CD14-positive monocyte (primary cell): ENCODE results near the gene PLCH1. TPM values are rescaled to one million over a fixed set of nuclear protein-coding genes. Genes with fewer than 3 reads are reported as not detected.

ENCODE experiments used
- DNase-seq, 3 donors: peaks; one replicate each; pipeline ENCODE4 v3.0.0-alpha.2; 2011 to 2022
- H2AFZ ChIP-seq: 2 replicates; pipeline ENCODE4 v1.6.0; 2012; ENCODE audit warnings: mild to moderate bottlenecking, low read depth, low read length, inconsistent platforms; ENCODE audit not compliant: insufficient read depth, poor library complexity, severe bottlenecking
- H3K27ac ChIP-seq, 2 donors: 1 replicate in 1 of 2; 2 replicates in 1 of 2; pipeline ENCODE4 v1.5.1; 2012 to 2013; ENCODE audit warnings: low read length in 2 of 2, control low read depth in 1 of 2, inconsistent platforms in 1 of 2, low read depth in 1 of 2, mild to moderate bottlenecking in 1 of 2
- H3K27me3 ChIP-seq, 2 donors: one replicate each; pipeline versions ENCODE4 v1.6.0 to v1.6.1; 2011 to 2013; ENCODE audit warnings: low read length in 2 of 2; ENCODE audit not compliant: control insufficient read depth in 2 of 2, insufficient read depth in 2 of 2
- H3K36me3 ChIP-seq, 2 donors: replicated peaks in 1 of 2; 1 replicate in 1 of 2; 2 replicates in 1 of 2; pipeline versions ENCODE4 v1.5.1 to v1.6.1; 2012 to 2013; ENCODE audit warnings: low read length in 2 of 2, control low read depth in 1 of 2, inconsistent platforms in 1 of 2, mild to moderate bottlenecking in 1 of 2; ENCODE audit not compliant: insufficient read depth in 2 of 2, control insufficient read depth in 1 of 2
- H3K4me1 ChIP-seq, 2 donors: 1 replicate in 1 of 2; 2 replicates in 1 of 2; pipeline versions ENCODE4 v1.5.1 to v1.6.1; 2012 to 2013; ENCODE audit warnings: low read length in 2 of 2, control low read depth in 1 of 2, inconsistent platforms in 1 of 2, mild to moderate bottlenecking in 1 of 2, moderate library complexity in 1 of 2; ENCODE audit not compliant: insufficient read depth in 2 of 2, control insufficient read depth in 1 of 2
- H3K4me2 ChIP-seq: replicated peaks from 2 replicates; pipeline ENCODE3; 2012; ENCODE audit warnings: low read length, moderate library complexity, mild to moderate bottlenecking; ENCODE audit not compliant: poor library complexity, severe bottlenecking; ENCODE audit errors: extremely low read depth
- H3K4me3 ChIP-seq, 3 experiments: fragments of 200-600 bp in 1 of 3; sonication (generic) in 1 of 3; replicated peaks in 1 of 3; 1 replicate in 2 of 3; 2 replicates in 1 of 3; pipeline ENCODE4 v1.5.1; 2011 to 2013; ENCODE audit warnings: low read length in 3 of 3, mild to moderate bottlenecking in 3 of 3, control low read depth in 2 of 3, low read depth in 2 of 3, inconsistent platforms in 1 of 3, moderate library complexity in 1 of 3
- H3K79me2 ChIP-seq: 2 replicates; pipeline ENCODE4 v1.6.0; 2012; ENCODE audit warnings: mild to moderate bottlenecking, control low read depth, inconsistent platforms, low read length, moderate library complexity; ENCODE audit not compliant: insufficient read depth
- H3K9ac ChIP-seq: 2 replicates; pipeline ENCODE4 v1.6.0; 2017; ENCODE audit warnings: low read length, mild to moderate bottlenecking; ENCODE audit not compliant: insufficient read depth, poor library complexity, severe bottlenecking
- H3K9me3 ChIP-seq, 2 donors: replicated peaks in 1 of 2; 1 replicate in 1 of 2; 2 replicates in 1 of 2; pipeline versions ENCODE4 v1.5.1 to v1.6.1; 2012 to 2013; ENCODE audit warnings: low read length in 2 of 2, control low read depth in 1 of 2; ENCODE audit not compliant: control insufficient read depth in 1 of 2, insufficient read depth in 1 of 2
- H4K20me1 ChIP-seq: 2 replicates; pipeline ENCODE4 v1.6.0; 2012; ENCODE audit warnings: mild to moderate bottlenecking, low read length, control low read depth, moderate library complexity; ENCODE audit not compliant: insufficient read depth
- H3K27ac Mint-ChIP-seq, 7 donors: one replicate each; pipeline ENCODE4 v1.8.0; 2020; ENCODE audit warnings: mild to moderate bottlenecking in 7 of 7, mixed read lengths in 7 of 7, moderate library complexity in 6 of 7, inconsistent platforms in 2 of 7
- H3K27me3 Mint-ChIP-seq, 3 donors: one replicate each; pipeline ENCODE4 v1.8.0; 2021 to 2022; ENCODE audit warnings: low read depth in 3 of 3, mild to moderate bottlenecking in 3 of 3, mixed read lengths in 3 of 3, moderate library complexity in 3 of 3, inconsistent platforms in 1 of 3
- H3K36me3 Mint-ChIP-seq, 2 donors: one replicate each; pipeline ENCODE4 v1.8.0; 2020; ENCODE audit warnings: mixed read lengths in 2 of 2, inconsistent platforms in 1 of 2, mild to moderate bottlenecking in 1 of 2
- H3K4me1 Mint-ChIP-seq: one replicate; pipeline ENCODE4 v1.8.0; 2020; ENCODE audit warnings: mild to moderate bottlenecking, mixed read lengths
- H3K4me3 Mint-ChIP-seq, 2 donors: one replicate each; pipeline ENCODE4 v1.8.0; 2020; ENCODE audit warnings: mild to moderate bottlenecking in 2 of 2, mixed read lengths in 2 of 2, moderate library complexity in 1 of 2
- H3K9me3 Mint-ChIP-seq, 7 donors: one replicate each; pipeline ENCODE4 v1.8.0; 2020 to 2022; ENCODE audit warnings: mixed read lengths in 7 of 7, mild to moderate bottlenecking in 6 of 7, moderate library complexity in 6 of 7, inconsistent platforms in 2 of 7
- WGBS: methylation state at CpG from one replicate; pipeline ENCODE4 v1.1.5; 2013; ENCODE audit warnings: missing lambda C conversion rate; ENCODE audit not compliant: insufficient coverage; 5-methylcytosine and 5-hydroxymethylcytosine counted together
- intact Hi-C, 2 donors: fragments of 100-400 bp; cut with micrococcal nuclease; formaldehyde crosslinking; loops; one replicate each; pipeline versions ENCODE4 v1.15.0 to v1.15.1; 2023
- polyA plus RNA-seq, 3 donors: library from polyadenylated mRNA; depleted of rRNA in 1 of 3; unstranded in 2 of 3; stranded (reverse) in 1 of 3; fragments of 300-500 nt in 2 of 3; fragments of >200 nt in 1 of 3; fragmentation: Illumina TruSeq in 2 of 3; gene quantifications; 1 replicate in 2 of 3; 2 replicates in 1 of 3; pipeline ENCODE4 v1.2.3, GENCODE V29; 2012 to 2021
- TF ChIP-seq, protein P1 (sequence below): fragments of 200-600 bp; IDR thresholded peaks from one replicate; pipeline ENCODE4 v1.8.0; 2022; ENCODE audit warnings: antibody characterized with exemption, mild to moderate bottlenecking

Gene PLCH1
- polyA plus RNA-seq, 3 donors: not detected

DNA sequence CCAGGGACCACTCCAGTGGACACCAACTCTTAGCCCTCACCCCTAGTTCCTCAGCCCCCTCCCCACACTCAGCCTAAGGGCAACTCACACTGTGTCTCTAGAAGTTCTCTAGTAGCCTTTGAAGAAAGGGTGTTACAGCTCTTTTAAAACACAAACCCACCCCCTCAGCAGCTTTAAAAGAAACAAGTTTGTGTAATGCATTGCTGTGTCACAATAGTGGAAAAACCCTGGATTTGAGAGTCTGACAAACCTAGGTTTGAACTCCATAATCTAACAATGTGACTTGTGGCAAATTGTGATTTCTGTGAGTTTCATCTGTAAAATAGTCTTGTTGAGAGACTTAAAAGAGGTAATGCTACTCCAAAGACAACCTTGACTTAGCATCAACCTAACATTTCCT, 54.0 kb downstream of the PLCH1 start:
- intact Hi-C loops: no loop called here
- Histone ChIP-seq H3K9me3 (no peaks in the 10 kb centered on the region), H3K4me2 (no peak overlapping the region), H3K27ac (no peak overlapping the region), H3K36me3 (no peaks in the 10 kb centered on the region), H3K4me1 (no peaks in the 10 kb centered on the region), H3K27me3 (no peaks in the 10 kb centered on the region), H2AFZ (no peak overlapping the region), H3K9ac (no peak overlapping the region), H3K4me3 (no peak overlapping the region), H4K20me1 (no peaks in the 10 kb centered on the region), H3K79me2 (no peaks in the 10 kb centered on the region)
- Mint-ChIP-seq H3K4me1 (no peaks in the 10 kb centered on the region), H3K36me3 (no peaks in the 10 kb centered on the region), H3K27me3 (peaks cover 0 to 1% (median 0%) of the 10 kb centered on the region in 3 donors), H3K4me3 (no peak overlapping the region), H3K9me3 (peaks cover 0 to 6% (median 0%) of the 10 kb centered on the region in 7 donors), H3K27ac (no peak overlapping the region)
- TF ChIP-seq, protein P1, sequence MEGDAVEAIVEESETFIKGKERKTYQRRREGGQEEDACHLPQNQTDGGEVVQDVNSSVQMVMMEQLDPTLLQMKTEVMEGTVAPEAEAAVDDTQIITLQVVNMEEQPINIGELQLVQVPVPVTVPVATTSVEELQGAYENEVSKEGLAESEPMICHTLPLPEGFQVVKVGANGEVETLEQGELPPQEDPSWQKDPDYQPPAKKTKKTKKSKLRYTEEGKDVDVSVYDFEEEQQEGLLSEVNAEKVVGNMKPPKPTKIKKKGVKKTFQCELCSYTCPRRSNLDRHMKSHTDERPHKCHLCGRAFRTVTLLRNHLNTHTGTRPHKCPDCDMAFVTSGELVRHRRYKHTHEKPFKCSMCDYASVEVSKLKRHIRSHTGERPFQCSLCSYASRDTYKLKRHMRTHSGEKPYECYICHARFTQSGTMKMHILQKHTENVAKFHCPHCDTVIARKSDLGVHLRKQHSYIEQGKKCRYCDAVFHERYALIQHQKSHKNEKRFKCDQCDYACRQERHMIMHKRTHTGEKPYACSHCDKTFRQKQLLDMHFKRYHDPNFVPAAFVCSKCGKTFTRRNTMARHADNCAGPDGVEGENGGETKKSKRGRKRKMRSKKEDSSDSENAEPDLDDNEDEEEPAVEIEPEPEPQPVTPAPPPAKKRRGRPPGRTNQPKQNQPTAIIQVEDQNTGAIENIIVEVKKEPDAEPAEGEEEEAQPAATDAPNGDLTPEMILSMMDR: no peak
- DNase-seq: no peak

DNA sequence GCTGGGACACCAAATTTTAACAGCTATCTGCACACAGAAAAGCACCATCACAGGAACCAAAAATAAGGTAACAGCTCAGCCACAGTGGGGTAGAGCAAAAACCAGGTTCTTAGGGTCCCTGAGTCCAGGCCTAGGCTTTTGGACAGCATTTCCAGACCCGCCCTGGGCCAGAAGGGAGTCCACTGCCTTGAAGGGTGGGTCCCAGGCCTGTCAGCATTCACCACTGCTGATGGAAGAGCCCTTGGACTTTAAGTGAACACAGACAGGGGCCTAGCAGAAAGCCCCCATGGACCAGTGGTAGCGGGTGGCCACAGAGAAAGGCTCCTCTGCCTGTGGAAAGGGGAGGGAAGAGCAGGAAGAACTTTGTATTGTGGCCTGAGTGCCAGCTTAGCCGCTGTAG, 56.4 kb downstream of the PLCH1 start:
- Histone ChIP-seq H3K4me1 (no peaks in the 10 kb centered on the region), H3K27ac (no peak overlapping the region), H2AFZ (no peak overlapping the region), H3K9me3 (no peaks in the 10 kb centered on the region), H3K9ac (no peak overlapping the region), H3K4me2 (no peak overlapping the region), H3K4me3 (no peak overlapping the region), H3K79me2 (no peaks in the 10 kb centered on the region), H4K20me1 (no peaks in the 10 kb centered on the region), H3K36me3 (no peaks in the 10 kb centered on the region), H3K27me3 (no peaks in the 10 kb centered on the region)
- WGBS: 90% methylated on average over 3 of the region's 3 CpGs
- TF ChIP-seq, protein P1: no peak
- intact Hi-C loops: no loop called here
- H3K27ac Mint-ChIP-seq: no peak overlapping the region
- H3K9me3 Mint-ChIP-seq: peaks cover 0 to 6% (median 0%) of the 10 kb centered on the region in 7 donors
- H3K4me1 Mint-ChIP-seq: no peaks in the 10 kb centered on the region
- no peak for DNase-seq
- peaks cover 0 to 1% (median 0%) of the 10 kb centered on the region in 3 donors for H3K27me3 Mint-ChIP-seq
- H3K36me3 Mint-ChIP-seq: no peaks in the 10 kb centered on the region
- no peak overlapping the region for H3K4me3 Mint-ChIP-seq
